Smooth muscle cell (in vitro differentiated cells): ENCODE results near the gene MAGI1. TPM values are rescaled to one million over a fixed set of nuclear protein-coding genes. Genes with fewer than 3 reads are reported as not detected.

ENCODE experiments used
- DNase-seq: peaks from one replicate; lab custom pipeline; 2025; ENCODE audit not compliant: unreplicated experiment; lab: John Stamatoyannopoulos, UW
- H2AFZ ChIP-seq: fragments of 200-600 bp; sonication (generic); 2 replicates; pipeline ENCODE4 v1.6.0; 2016; ENCODE audit warnings: antibody characterized with exemption, low read depth, mild to moderate bottlenecking
- H3F3A ChIP-seq: fragments of 200-600 bp; sonication (generic); 2 replicates; pipeline ENCODE4 v1.6.0; 2017; ENCODE audit warnings: antibody characterized with exemption, low read depth
- H3K27ac ChIP-seq: fragments of 200-600 bp; sonication (generic); 2 replicates; pipeline ENCODE4 v1.5.1; 2016; ENCODE audit warnings: low read depth, mild to moderate bottlenecking
- H3K27me3 ChIP-seq: fragments of 200-600 bp; sonication (generic); 2 replicates; pipeline ENCODE4 v1.6.1; 2016; ENCODE audit warnings: low read depth, mild to moderate bottlenecking
- H3K36me3 ChIP-seq: fragments of 200-600 bp; sonication (generic); 2 replicates; pipeline ENCODE4 v1.5.1; 2016; ENCODE audit warnings: low read depth
- H3K4me1 ChIP-seq: fragments of 200-600 bp; sonication (generic); 2 replicates; pipeline ENCODE4 v1.5.1; 2016; ENCODE audit warnings: low read depth
- H3K4me2 ChIP-seq: fragments of 200-600 bp; sonication (generic); 2 replicates; pipeline ENCODE4 v1.6.0; 2016; ENCODE audit warnings: mild to moderate bottlenecking
- H3K4me3 ChIP-seq: fragments of 200-600 bp; sonication (generic); 2 replicates; pipeline ENCODE4 v1.5.1; 2016; ENCODE audit warnings: mild to moderate bottlenecking
- H3K79me2 ChIP-seq: fragments of 200-600 bp; sonication (generic); 2 replicates; pipeline ENCODE4 v1.6.0; 2016; ENCODE audit warnings: low read depth, mild to moderate bottlenecking
- H3K9ac ChIP-seq: fragments of 200-600 bp; sonication (generic); 2 replicates; pipeline ENCODE4 v1.6.0; 2016; ENCODE audit warnings: low read depth
- H3K9me3 ChIP-seq: fragments of 200-600 bp; sonication (generic); replicated peaks from 2 replicates; pipeline ENCODE4 v1.5.1; 2016; ENCODE audit warnings: low read depth
- H4K20me1 ChIP-seq: fragments of 200-600 bp; sonication (generic); 2 replicates; pipeline ENCODE4 v1.6.0; 2016; ENCODE audit warnings: low read depth
- WGBS: methylation state at CpG from one replicate; pipeline ENCODE4 v1.1.7; 2016; ENCODE audit warnings: low lambda C conversion rate; 5-methylcytosine and 5-hydroxymethylcytosine counted together
- polyA plus RNA-seq: library from polyadenylated mRNA; unstranded; fragments of >200 nt; fragmentation: Nextera tagmentation; extraction: Ambion mirVana; gene quantifications from 2 replicates; pipeline ENCODE4 v1.2.1, GENCODE V29; 2016
- total RNA-seq: library from RNA; depleted of rRNA; stranded (reverse); fragments of >200 nt; gene quantifications from 2 replicates; pipeline ENCODE4 v1.2.3, GENCODE V29; 2014
- TF ChIP-seq, protein P1 (sequence below): fragments of 200-600 bp; sonication (generic); IDR thresholded peaks from 2 replicates; pipeline ENCODE4 v1.5.1; 2017; ENCODE audit warnings: borderline replicate concordance, mild to moderate bottlenecking, antibody characterized with exemption; ENCODE audit not compliant: insufficient read depth, poor library complexity, severe bottlenecking

MAGI1 gene
- total and polyA plus RNA-seq, 2 experiments from 2014 or later, result 9.9 to 23.3 TPM

DNA sequence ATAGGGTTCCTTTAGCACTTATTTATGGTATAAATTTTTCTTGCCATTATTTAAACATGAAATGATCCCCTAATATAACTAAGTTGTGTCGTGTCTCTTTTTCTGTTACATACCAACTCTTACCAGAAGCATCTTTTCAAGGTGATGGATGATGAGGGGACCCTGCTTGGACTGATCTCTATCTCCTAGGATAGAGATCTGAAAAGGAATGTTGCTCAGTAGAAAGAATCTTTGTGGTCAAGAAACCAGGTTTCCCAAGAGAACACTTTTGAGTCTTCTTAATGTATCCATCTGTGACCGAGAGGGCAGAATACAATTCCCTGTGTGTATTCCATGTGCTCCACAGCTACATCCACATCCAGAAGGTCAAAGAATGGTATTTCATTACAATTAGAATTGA, 409.7 kb downstream of the MAGI1 start:
- DNase-seq, result no peak
- H3K4me1 ChIP-seq, result peaks cover 6% of the 10 kb centered on the region
- no peak overlapping the region for H2AFZ ChIP-seq
- no peaks in the 10 kb centered on the region for H3K79me2 ChIP-seq
- no peaks in the 10 kb centered on the region for H3K36me3 ChIP-seq
- peaks cover 49% of the 10 kb centered on the region for H4K20me1 ChIP-seq
- H3K9ac ChIP-seq, result no peak overlapping the region
- H3K4me3 ChIP-seq, result no peak overlapping the region
- TF ChIP-seq, protein P1, sequence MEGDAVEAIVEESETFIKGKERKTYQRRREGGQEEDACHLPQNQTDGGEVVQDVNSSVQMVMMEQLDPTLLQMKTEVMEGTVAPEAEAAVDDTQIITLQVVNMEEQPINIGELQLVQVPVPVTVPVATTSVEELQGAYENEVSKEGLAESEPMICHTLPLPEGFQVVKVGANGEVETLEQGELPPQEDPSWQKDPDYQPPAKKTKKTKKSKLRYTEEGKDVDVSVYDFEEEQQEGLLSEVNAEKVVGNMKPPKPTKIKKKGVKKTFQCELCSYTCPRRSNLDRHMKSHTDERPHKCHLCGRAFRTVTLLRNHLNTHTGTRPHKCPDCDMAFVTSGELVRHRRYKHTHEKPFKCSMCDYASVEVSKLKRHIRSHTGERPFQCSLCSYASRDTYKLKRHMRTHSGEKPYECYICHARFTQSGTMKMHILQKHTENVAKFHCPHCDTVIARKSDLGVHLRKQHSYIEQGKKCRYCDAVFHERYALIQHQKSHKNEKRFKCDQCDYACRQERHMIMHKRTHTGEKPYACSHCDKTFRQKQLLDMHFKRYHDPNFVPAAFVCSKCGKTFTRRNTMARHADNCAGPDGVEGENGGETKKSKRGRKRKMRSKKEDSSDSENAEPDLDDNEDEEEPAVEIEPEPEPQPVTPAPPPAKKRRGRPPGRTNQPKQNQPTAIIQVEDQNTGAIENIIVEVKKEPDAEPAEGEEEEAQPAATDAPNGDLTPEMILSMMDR, result no peak
- no peak overlapping the region for H3K27ac ChIP-seq
- H3K27me3 ChIP-seq, result no peaks in the 10 kb centered on the region
- no peaks in the 10 kb centered on the region for H3K9me3 ChIP-seq
- 75% methylated on average over 2 of the region's 2 CpGs for WGBS
- H3K4me2 ChIP-seq, result no peak overlapping the region
- no peaks in the 10 kb centered on the region for H3F3A ChIP-seq

DNA sequence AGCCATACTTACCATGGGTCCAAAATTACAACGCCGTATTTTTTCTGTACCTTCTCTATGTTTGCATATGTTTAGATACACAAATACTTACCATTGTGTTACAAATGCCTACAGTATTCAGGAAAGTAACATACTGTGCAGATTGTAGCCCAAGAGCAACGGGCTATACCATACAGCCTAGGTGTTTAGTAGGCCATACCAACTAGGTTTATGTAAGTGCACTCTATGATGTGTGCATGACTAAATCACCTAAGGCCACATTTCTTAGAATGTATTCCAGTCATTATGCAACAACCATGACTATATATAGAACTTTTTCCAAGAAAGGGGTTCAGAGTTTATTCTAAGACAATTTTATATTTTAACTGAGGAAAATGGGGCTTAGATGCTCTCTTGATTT, 411.7 kb downstream of the MAGI1 start:
- TF ChIP-seq, protein P1, result no peak
- Histone ChIP-seq H3K36me3 (no peaks in the 10 kb centered on the region), H3K4me2 (no peak overlapping the region), H3F3A (no peaks in the 10 kb centered on the region), H3K4me3 (no peak overlapping the region), H3K27ac (no peak overlapping the region), H3K4me1 (peaks cover 6% of the 10 kb centered on the region), H4K20me1 (peaks cover 45% of the 10 kb centered on the region), H3K9ac (no peak overlapping the region), H3K9me3 (no peaks in the 10 kb centered on the region), H3K79me2 (no peaks in the 10 kb centered on the region), H2AFZ (no peak overlapping the region), H3K27me3 (no peaks in the 10 kb centered on the region)
- no peak for DNase-seq
- WGBS, result 79% methylated on average over 3 of the region's 3 CpGs

DNA sequence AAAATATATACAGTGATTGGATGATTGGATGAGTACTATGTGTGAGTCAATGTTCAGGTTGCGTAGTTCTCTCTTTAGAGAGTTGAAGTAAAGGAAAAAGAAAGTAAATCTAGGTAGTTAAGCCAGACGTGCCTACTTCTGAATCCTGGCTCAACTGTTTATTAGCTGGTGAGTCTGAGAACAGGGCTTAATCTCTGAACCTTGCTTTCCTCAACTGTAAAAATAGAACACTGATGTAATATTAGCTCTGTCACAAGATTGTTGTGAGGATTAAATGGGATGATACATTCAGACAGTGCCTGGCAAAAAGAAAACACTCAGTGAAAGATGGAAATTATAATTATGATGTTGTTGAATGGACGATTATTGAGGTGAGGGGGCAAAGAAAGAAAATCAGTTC, 413.4 kb downstream of the MAGI1 start:
- Histone ChIP-seq H3K36me3 (no peaks in the 10 kb centered on the region), H3K4me3 (no peak overlapping the region), H3K27ac (peak overlapping the region; percentile 37), H3K9ac (no peak overlapping the region), H2AFZ (no peak overlapping the region), H3K9me3 (no peaks in the 10 kb centered on the region), H3K4me2 (peak overlapping the region; percentile 45), H4K20me1 (peaks cover 53% of the 10 kb centered on the region), H3K79me2 (no peaks in the 10 kb centered on the region), H3K27me3 (no peaks in the 10 kb centered on the region), H3F3A (no peaks in the 10 kb centered on the region), H3K4me1 (peaks cover 6% of the 10 kb centered on the region)
- WGBS, result 37% methylated on average over 3 of the region's 3 CpGs
- DNase-seq, result no peak
- TF ChIP-seq, protein P1, result no peak

DNA sequence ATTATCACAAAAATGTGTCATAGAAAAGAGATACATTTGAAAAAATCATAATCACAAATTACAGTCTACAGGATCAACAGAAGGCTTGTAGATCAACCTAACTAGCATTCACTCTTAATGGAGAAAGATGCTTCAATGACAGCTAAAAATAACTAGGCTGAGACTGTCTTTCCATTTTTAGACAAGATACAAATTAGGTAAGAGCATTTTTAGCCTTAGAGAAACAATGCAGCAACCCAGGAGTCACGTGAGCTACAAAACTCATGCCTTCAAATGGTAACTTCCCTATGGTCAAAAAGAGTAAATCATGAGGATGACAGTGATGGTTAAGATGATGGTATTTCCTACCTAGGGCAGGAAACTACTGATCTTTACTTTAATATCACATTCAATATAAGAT, 415.4 kb downstream of the MAGI1 start:
- DNase-seq, result no peak
- Histone ChIP-seq H3K36me3 (no peaks in the 10 kb centered on the region), H3K27ac (no peak overlapping the region), H3K27me3 (no peaks in the 10 kb centered on the region), H4K20me1 (peaks cover 61% of the 10 kb centered on the region), H2AFZ (no peak overlapping the region), H3K4me2 (no peak overlapping the region), H3K9me3 (no peaks in the 10 kb centered on the region), H3K79me2 (no peaks in the 10 kb centered on the region), H3K4me3 (no peak overlapping the region), H3K4me1 (peaks cover 10% of the 10 kb centered on the region), H3K9ac (no peak overlapping the region), H3F3A (no peaks in the 10 kb centered on the region)
- TF ChIP-seq, protein P1, result no peak
- 76% methylated on average over 1 of the region's 1 CpG for WGBS
